Natural killer cell (primary cell): Measurements from ENCODE around the gene TCF4. TPM values are rescaled to one million over a fixed set of nuclear protein-coding genes. Genes with fewer than 3 reads are reported as not detected.

Source experiments
- ATAC-seq, 3 donors: fragments of 150-1000 bp in 2 of 3; fragments of 200-7000 bp in 1 of 3; cut with Tn5 transposase; 1 replicate in 1 of 3; 2 replicates in 2 of 3; pipeline ENCODE4 v1.10.0; 2021; ENCODE audit warnings: mild to moderate bottlenecking in 2 of 3, moderate library complexity in 2 of 3
- DNase-seq, 2 donors: peaks; one replicate each; pipeline versions ENCODE4 v3.0.0 to v3.0.0-alpha.2; 2013 to 2021; ENCODE audit warnings: mixed read lengths in 1 of 2
- H3K27ac ChIP-seq: one replicate; pipeline ENCODE4 v1.5.1; 2013; ENCODE audit warnings: mild to moderate bottlenecking, low read length
- H3K27me3 ChIP-seq: one replicate; pipeline ENCODE4 v1.6.1; 2013; ENCODE audit warnings: low read length; ENCODE audit not compliant: control insufficient read depth, insufficient read depth
- H3K36me3 ChIP-seq: one replicate; pipeline ENCODE4 v1.6.1; 2013; ENCODE audit warnings: low read length; ENCODE audit not compliant: control insufficient read depth, insufficient read depth
- H3K4me1 ChIP-seq: one replicate; pipeline ENCODE4 v1.6.1; 2013; ENCODE audit warnings: low read length; ENCODE audit not compliant: control insufficient read depth, insufficient read depth
- H3K4me3 ChIP-seq: one replicate; pipeline ENCODE4 v1.5.1; 2013; ENCODE audit warnings: low read length
- H3K9me3 ChIP-seq: one replicate; pipeline ENCODE4 v1.6.1; 2013; ENCODE audit warnings: low read length; ENCODE audit not compliant: control insufficient read depth, insufficient read depth
- H3K27ac Mint-ChIP-seq, 2 donors: one replicate each; pipeline ENCODE4 v1.8.0; 2022; ENCODE audit warnings: mild to moderate bottlenecking in 2 of 2, mixed read lengths in 2 of 2, moderate library complexity in 1 of 2
- H3K27me3 Mint-ChIP-seq, 2 donors: one replicate each; pipeline ENCODE4 v1.8.0; 2022; ENCODE audit warnings: low read depth in 2 of 2, mixed read lengths in 2 of 2
- H3K36me3 Mint-ChIP-seq: one replicate; pipeline ENCODE4 v1.8.0; 2022; ENCODE audit warnings: mixed read lengths
- H3K4me1 Mint-ChIP-seq, 2 donors: one replicate each; pipeline ENCODE4 v1.8.0; 2022; ENCODE audit warnings: mixed read lengths in 2 of 2
- H3K4me3 Mint-ChIP-seq: one replicate; pipeline ENCODE4 v1.8.0; 2022; ENCODE audit warnings: mild to moderate bottlenecking, moderate library complexity, mixed read lengths
- H3K9me3 Mint-ChIP-seq, 2 donors: one replicate each; pipeline ENCODE4 v1.8.0; 2022; ENCODE audit warnings: mixed read lengths in 2 of 2
- CTCF ChIP-seq: fragments of 200-600 bp; IDR thresholded peaks from one replicate; pipeline ENCODE4 v1.8.0; 2022; ENCODE audit warnings: antibody characterized with exemption
- WGBS: methylation state at CpG from one replicate; pipeline ENCODE4 v1.1.7; 2013; ENCODE audit warnings: missing lambda C conversion rate; ENCODE audit not compliant: insufficient coverage; 5-methylcytosine and 5-hydroxymethylcytosine counted together
- intact Hi-C: fragments of 100-400 bp; cut with micrococcal nuclease; formaldehyde crosslinking; loops from one replicate; pipeline ENCODE4 v1.14.2; 2022
- total RNA-seq, 4 donors: library from RNA; stranded (reverse); fragments of 120-200 nt in 1 of 4; gene quantifications; one replicate each; pipeline versions ENCODE4 v1.2.3 to v1.2.4, GENCODE V29; 2013 to 2022

TCF4 gene
- total RNA-seq, 3 donors from 2014 or later (not counting 1 experiment from before 2014, with no cell fraction given), result 8.3 to 16.5 (median 9.0) TPM

DNA sequence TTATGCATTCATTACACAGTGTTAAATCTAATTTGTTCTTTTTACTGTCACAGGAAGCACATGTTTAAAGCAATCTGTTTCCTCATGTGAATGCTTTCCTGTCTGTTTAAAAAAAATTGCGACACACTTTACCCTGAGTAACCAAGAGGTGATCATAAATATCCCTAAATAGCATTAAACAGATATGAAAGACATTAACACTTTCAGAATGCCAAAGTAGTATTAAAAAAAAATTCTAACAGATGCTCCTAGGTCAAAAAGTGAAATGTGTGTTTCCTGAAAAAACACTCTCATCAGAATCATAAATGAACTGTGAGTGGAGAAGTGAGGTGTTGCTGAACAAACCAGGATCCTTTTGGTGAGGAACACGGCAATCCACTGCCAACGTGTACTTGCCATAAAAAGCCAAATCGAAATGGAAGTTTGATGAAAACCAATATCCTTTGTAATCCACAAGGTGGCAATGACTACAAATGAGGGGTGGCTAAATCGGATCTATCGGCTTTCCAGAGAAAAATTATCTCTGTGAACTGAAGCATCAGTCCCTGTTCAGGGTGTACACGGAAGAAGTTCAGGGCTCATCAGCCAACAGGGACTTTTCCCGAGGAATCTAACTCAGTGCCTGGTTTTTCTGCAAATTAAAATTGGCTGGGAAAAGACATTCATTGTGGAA, 248.9 kb downstream of the TCF4 start:
- WGBS, result 22% methylated on average over 8 of the region's 8 CpGs
- no peak overlapping the region for H3K27ac ChIP-seq
- DNase-seq (no peak), ATAC-seq (no peak)
- H3K9me3 ChIP-seq, result no peaks in the 10 kb centered on the region
- H3K27me3 ChIP-seq, result no peaks in the 10 kb centered on the region
- H3K27me3 Mint-ChIP-seq, result no peaks in the 10 kb centered on the region
- H3K9me3 Mint-ChIP-seq, result no peaks in the 10 kb centered on the region
- intact Hi-C loops, result no loop called here
- no peak overlapping the region for H3K4me3 ChIP-seq
- H3K4me3 Mint-ChIP-seq, result no peak overlapping the region
- H3K27ac Mint-ChIP-seq, result no peak overlapping the region
- no peak for TF ChIP-seq CTCF
- H3K36me3 Mint-ChIP-seq, result no peaks in the 10 kb centered on the region
- H3K4me1 Mint-ChIP-seq, result peaks cover 8 to 14% of the 10 kb centered on the region in 2 donors
- no peaks in the 10 kb centered on the region for H3K36me3 ChIP-seq
- H3K4me1 ChIP-seq, result peaks cover 5% of the 10 kb centered on the region

DNA sequence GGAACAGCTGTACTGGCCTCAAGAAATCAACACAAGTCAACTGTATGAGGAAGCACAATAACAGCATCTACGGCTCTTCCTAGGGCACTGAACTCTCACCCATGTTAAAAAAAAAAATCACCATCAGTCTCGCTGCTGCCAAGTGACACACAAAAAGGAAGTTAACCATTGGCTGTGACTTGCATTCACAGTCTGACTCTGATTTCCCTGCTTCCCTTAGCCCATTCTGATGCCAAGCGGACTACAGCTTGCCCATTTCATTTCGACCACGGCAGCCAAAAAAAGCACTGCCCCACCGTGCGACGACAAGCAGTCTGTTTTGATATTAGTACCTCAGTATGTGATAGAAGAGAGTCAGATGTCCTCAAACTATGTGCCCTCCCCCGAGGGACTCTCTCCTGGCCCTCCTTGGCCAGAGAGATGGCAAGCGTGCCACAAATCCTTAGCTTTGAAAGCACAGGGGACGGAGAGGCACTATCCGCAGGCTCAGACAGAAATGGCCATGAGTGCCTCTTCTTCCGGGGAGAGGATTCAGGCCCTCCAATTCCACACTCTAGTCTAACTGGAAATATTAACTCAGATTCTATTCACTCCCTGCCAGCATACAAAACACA, 250.0 kb downstream of the TCF4 start:
- Histone ChIP-seq H3K9me3 (no peaks in the 10 kb centered on the region), H3K4me1 (peaks cover 5% of the 10 kb centered on the region), H3K4me3 (no peak overlapping the region), H3K36me3 (no peaks in the 10 kb centered on the region), H3K27me3 (no peaks in the 10 kb centered on the region), H3K27ac (no peak overlapping the region)
- Mint-ChIP-seq H3K4me1 (peaks cover 8 to 14% of the 10 kb centered on the region in 2 donors), H3K4me3 (no peak overlapping the region), H3K27ac (no peak overlapping the region), H3K9me3 (no peaks in the 10 kb centered on the region), H3K27me3 (no peaks in the 10 kb centered on the region), H3K36me3 (no peaks in the 10 kb centered on the region)
- no peak for DNase-seq
- no peak for TF ChIP-seq CTCF
- ATAC-seq, result no peak
- intact Hi-C loops, result no loop called here
- WGBS, result 52% methylated on average over 13 of the region's 13 CpGs

DNA sequence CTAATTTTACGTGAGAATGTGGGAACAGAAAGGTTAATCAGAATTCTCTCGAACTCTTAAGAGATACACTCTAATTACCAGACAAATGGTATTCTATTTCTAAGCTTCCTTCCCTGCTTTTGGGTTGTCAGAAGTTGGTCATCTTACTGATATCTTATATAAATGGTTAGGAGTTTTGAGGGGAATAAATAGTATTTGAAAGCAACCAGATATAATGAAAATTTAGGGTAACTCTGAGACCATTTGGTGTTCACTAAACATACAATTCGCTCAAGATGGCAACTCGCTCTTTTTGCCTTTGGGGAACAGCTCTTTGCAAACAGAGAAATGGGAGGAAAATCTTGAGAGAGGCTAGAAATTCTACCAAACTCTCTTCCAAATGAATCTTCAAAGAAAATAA, 250.9 kb downstream of the TCF4 start:
- H3K4me1 ChIP-seq, result peaks cover 5% of the 10 kb centered on the region
- intact Hi-C loops, result no loop called here
- ATAC-seq (no peak), DNase-seq (no peak)
- 88% methylated on average over 1 of the region's 4 CpGs for WGBS
- Mint-ChIP-seq H3K27me3 (no peaks in the 10 kb centered on the region), H3K9me3 (no peaks in the 10 kb centered on the region), H3K4me3 (no peak overlapping the region), H3K4me1 (peaks cover 8 to 14% of the 10 kb centered on the region in 2 donors), H3K27ac (no peak overlapping the region), H3K36me3 (no peaks in the 10 kb centered on the region)
- H3K27me3 ChIP-seq, result no peaks in the 10 kb centered on the region
- H3K9me3 ChIP-seq, result no peaks in the 10 kb centered on the region
- no peak overlapping the region for H3K27ac ChIP-seq
- no peaks in the 10 kb centered on the region for H3K36me3 ChIP-seq
- no peak overlapping the region for H3K4me3 ChIP-seq
- TF ChIP-seq CTCF, result no peak
